GM12872 (cell line): Measurements from ENCODE around the gene HPSE2.

Experiments used
- TF ChIP-seq, protein P1 (sequence below): IDR thresholded peaks from 3 replicates; pipeline ENCODE4 v1.5.1; 2011; ENCODE audit warnings: low read depth, mild to moderate bottlenecking, low read length, moderate library complexity; ENCODE audit not compliant: insufficient read depth

Gene HPSE2

DNA sequence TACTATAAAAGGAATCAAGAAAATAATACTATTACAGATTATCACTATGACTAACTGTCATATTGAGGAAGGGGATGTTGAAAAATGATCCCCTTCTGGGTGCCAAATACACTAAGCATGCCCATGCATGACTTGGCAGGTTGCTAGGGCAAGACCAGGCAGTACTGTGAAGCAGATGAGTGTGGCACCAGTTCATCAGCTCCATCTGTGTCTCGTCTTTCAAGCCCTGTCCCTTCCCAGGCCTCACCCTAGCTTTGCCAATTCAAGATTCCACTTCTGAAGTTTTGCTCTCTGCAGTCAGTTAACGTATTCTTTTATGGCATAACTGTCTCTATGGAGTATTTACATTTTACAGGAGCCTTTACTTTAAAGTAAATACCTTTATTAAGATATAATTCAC, 653.3 kb downstream of the HPSE2 start:
- TF ChIP-seq, protein P1, sequence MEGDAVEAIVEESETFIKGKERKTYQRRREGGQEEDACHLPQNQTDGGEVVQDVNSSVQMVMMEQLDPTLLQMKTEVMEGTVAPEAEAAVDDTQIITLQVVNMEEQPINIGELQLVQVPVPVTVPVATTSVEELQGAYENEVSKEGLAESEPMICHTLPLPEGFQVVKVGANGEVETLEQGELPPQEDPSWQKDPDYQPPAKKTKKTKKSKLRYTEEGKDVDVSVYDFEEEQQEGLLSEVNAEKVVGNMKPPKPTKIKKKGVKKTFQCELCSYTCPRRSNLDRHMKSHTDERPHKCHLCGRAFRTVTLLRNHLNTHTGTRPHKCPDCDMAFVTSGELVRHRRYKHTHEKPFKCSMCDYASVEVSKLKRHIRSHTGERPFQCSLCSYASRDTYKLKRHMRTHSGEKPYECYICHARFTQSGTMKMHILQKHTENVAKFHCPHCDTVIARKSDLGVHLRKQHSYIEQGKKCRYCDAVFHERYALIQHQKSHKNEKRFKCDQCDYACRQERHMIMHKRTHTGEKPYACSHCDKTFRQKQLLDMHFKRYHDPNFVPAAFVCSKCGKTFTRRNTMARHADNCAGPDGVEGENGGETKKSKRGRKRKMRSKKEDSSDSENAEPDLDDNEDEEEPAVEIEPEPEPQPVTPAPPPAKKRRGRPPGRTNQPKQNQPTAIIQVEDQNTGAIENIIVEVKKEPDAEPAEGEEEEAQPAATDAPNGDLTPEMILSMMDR, result no peak

DNA sequence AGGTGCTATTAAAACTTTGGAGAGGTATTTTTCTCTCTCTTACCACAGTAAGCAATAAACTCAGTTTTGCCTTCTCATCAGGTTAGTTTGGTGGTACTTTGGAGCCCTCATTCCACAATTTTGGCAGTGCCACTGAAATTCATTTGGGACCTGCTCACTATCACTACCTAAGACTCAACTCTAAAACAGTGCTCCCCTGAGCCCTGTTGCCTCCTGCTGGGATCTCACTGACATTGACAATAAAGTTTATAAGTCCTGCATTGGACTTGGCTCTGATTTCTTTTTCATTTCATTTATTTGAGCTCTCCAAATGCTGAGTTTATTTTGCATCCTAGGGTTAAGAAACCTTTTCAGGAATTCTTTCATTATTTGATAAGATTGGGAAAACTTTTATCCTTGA, 658.1 kb downstream of the HPSE2 start:
- TF ChIP-seq, protein P1, result no peak

DNA sequence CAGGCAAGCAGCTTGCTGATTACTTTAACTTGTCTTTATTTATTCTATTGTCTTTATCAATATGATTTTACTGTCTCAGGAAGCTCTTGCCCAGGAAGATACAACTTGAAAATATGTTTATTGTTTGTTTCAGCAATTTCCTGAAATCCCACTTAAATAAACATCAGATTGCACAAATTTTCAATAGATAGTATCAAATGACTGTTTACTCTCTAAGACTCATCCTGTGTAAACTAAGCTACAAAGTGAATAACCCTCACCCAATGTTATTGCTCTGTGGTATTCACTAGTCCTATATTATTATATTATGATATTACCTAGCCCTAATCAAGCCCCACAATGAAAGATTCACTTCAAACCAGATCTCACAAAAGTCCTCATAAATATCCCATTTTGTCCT, 658.5 kb downstream of the HPSE2 start:
- TF ChIP-seq, protein P1, result no peak

DNA sequence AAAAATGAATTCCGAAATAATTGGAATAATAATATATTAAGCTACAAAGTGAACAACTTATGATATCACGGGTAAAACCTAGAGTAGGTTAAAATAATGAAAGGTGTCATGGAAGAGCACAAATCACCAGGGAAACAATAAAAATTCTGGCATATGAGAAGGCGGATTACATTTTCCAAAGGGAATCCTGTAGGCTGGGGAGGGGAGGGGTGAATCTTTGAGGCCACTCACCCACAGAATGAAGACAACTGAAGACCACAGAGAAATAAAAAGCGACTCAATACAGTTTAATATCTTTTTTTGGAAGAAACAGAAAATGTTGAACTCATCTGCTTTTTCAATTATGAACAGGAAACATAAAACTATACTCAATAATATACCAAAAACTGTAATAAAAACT, 659.6 kb downstream of the HPSE2 start:
- TF ChIP-seq, protein P1, result no peak

DNA sequence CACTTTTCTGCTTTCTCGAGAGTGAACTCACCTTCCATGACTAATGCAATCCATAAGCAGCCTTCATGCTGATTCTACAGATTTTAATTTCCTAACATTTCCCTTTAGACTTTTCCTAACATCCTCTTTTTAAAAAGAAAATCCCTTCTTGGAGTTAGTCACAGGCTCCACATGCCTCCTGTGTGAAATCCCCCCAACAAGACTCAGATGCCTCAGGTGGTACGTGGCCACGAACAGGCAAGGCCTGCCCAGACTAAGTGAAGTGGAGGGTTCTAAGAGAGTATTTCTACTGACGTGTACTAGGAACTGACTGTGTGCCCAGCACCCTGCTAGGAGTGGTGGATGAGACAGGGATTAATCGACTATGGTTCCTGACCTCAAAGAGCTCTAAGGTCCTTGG, 663.1 kb downstream of the HPSE2 start:
- TF ChIP-seq, protein P1, result no peak

DNA sequence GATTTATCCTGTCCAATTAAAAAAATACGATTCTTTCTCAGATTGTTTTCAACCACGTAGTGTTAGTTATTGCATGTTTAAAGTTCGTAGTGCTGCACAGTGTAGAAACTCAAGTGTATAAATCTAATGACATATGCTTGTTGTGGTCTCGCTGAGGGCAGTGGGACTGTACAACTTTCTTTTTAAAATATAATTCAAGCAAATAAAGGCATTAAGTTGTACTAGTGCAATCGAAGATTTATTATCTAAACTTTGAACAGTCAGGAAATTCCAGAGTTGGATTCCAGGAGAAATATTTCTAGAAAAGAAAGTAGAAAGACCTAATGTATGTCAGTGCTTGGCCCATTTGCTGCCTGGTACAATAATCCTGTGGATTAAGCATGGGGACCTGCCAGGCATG, 664.8 kb downstream of the HPSE2 start:
- TF ChIP-seq, protein P1, result no peak

DNA sequence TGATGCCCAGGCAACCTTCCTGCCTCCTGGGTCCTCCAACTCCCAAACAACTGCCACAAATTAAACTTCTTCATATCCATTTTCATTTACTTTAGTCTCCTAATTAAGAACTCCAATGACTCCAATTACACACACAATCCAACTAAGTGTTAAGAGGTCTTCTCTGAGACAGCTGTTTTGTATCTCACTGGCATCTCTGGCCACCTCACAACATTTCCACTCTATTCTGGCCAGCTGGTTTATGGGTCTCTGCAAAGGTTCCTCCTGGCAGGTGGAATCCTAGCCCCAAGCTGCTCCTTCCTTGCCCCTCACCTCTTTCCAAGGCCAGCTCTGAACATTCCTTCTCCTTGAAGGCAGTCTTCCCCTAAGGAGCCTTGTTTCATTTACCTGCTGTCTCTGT, 665.8 kb downstream of the HPSE2 start:
- TF ChIP-seq, protein P1, result no peak

DNA sequence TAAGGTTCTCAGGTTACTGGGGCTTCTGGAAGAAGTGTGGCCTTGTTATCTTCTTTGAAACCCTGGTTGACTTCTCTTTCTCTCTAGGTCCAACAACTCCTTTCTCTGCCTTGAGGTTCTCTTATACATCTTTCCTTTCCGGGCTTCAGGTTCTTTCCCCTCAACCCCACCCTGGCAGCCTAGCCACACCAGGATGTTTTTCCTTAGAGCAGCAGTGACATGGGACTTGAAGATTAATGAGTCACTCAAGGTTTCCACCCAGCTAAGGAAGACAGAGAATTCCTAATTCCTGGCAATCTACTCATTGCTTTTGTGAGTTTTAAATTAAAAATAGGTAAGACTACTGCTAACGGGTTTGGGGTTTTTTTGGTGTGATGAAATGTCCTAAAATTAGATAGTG, 667.1 kb downstream of the HPSE2 start:
- TF ChIP-seq, protein P1, result no peak
